Esophagus muscularis mucosa (tissue), 3 donors: ENCODE data around the gene DAPP1.

Experiments used
- CTCF ChIP-seq, 3 experiments: fragments of 200-600 bp in 2 of 3; fragments of 450-650 bp in 1 of 3; sonication (generic) in 2 of 3; IDR thresholded peaks; one replicate each; pipeline ENCODE4 v1.5.1; 2017 to 2019; ENCODE audit warnings: antibody characterized with exemption in 3 of 3, mild to moderate bottlenecking in 2 of 3, moderate library complexity in 1 of 3
- POLR2A ChIP-seq: fragments of 450-650 bp; IDR thresholded peaks from one replicate; pipeline ENCODE4 v1.6.1; 2017; ENCODE audit warnings: antibody characterized with exemption, moderate library complexity, mild to moderate bottlenecking, low read depth

GRCh38 chr4:99848591-99849001 lies 32.0 kb downstream of the DAPP1 start:
- TF ChIP-seq CTCF (IDR thresholded peaks at IDR 0.05) = no peak
- TF ChIP-seq POLR2A = no peak
